Measurements from ENCODE around the gene MAST4.
"Not testable (repeated sequence)": the region's sequence is repeated elsewhere in the genome, so short reads cannot be mapped to it uniquely, and the experiment has no call there.

Gene MAST4

DNA sequence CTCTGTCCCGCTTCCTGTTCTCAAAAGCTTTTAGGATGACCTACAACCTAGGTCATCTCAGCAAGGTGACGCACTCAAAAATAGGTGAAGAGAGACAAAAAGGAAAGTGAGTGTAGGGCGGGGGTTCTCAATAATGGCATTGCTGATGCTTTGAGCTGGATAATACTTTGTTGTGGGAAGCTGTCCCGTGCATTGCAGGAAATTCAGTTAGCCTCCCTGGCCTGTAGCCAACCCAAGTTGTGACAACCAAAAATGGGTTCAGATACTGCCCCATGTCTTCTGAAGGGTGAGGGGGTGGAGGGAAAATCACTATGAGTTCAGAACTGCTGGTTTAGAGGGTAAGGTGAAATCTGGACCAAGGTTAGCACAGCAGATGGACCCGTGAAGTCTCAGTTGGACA lies 151.4 kb downstream of the MAST4 start:
- DNase-seq, result no peak

DNA sequence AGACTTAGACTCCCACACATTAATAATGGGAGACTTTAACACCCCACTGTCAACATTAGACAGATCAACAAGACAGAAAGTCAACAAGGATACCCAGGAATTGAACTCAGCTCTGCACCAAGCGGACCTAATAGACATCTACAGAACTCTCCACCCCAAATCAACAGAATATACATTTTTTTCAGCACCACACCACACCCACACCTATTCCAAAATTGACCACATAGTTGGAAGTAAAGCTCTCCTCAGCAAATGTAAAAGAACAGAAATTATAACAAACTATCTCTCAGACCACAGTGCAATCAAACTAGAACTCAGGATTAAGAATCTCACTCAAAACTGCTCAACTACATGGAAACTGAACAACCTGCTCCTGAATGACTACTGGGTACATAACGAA lies 156.5 kb downstream of the MAST4 start:
- DNase-seq, result not testable (repeated sequence)

DNA sequence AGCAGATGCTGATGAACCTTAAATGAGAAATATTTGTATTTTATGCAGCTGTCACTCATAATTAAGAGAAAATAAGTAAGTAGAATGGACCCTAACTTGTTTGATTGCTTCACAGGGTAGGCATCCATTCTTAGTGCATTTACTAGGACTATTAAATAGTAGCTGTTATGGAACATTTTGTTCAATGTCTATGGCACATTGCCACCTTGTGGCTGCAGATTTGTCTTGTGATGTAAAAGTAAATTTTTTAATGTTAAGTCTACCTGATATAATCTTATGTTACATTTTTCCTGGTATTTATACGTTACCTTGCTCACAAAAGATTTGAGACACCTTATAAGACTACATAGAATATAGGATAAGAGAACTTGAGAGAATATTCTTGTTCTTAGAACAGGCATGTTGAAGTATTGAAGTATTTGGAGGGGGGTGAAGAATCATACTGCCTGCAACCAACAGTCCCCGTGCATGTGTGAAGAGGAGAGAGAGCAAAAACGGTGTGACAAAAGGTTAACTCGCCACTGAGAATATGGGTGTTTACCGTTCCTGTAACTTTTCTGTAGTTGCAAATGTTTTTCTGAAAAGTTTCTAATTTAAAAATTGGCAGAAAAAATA lies 161.1 kb downstream of the MAST4 start:
- DNase-seq, result peak; percentile 49

DNA sequence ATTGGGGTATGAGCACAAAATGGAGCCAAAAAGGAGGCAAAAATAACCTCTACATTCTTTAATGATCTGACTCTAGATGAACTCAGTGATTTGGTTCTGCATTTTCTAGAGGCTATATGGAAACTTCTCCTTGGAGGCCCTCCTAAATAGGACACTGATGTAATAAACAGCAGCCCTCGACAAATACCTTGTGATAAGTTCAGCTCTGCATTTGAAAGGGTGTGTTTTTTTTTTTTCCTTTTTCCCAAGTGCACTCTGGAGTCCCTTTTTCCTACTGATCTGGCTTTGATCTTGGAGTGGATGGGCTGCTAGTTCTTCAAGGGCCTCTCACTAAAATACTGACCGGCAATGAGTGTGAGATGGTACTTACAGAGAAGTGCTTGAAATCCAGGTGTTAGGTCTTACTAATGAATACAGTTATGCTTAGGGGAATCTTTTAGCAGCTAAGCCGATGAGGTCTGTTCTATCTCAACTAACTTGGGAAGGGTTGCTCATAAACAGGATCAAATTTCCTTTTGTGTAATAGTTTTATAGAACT lies 161.7 kb downstream of the MAST4 start:
- DNase-seq, result no peak

DNA sequence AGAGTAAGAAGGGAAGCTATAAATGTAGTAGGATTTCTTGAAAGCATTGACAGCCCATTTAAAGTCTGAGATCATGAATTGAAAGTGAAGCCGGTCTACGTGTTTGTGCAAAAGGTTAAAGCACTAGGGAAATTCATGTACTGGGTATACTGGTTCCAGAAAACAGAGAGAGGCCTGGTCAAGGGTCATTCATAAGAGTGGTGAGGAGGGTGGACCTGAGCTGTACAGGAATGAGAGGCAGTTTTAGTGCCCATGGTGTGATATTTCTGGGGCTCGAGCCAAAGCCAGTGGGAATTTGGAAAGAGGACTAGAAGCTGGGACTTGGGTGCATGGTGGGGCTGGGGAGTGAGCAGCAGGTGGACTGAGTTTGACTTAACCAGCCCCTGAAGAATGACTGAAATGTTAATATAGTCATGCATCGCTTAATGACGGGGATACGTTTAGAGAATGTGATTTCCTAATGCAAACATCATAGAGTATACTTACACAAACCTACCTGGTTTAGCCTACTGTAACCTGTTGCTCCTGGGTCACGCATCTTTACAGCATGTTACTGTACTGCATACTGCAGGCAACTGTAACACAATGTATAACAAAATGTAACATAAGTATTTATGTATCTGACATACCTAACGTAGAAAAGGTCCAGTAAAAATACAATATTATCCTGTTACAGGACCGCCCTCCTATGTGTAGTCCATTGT lies 173.0 kb downstream of the MAST4 start:
- no peak for DNase-seq

DNA sequence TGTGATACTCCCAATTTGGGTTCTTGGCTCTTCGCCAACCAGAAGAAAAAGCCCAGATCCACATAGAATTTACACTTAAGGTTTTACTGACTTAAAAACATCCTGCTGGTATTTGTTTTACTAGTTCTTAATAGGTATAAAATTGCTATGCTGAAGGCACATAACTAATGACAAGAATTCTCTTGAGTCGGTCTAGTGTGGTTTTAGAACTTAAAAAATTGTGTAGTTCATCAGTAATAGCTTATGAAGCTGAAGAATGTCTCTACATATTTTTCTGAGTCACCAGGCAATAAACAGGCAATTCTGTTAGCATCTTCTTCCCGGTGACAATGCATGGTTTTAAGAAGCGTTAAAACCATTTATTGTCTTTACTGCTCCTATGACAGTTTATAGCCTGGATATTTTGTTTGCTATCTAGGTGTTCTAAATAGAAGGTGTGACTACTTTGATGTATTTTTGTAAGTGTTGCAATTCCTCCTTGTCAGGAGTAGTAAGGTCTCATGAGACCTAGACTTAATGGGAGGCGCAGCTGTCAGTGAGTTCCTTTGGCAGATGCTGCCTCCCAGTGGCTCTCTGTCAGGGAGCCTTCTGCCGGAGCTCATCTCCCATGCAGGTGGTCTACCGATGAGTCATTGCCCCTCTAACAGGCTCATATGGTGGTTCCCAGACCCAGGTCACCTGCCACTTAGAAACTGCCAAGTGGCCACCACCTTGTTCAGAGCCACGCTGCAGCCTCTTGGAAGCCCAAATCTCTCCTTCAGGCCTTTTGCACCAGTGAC lies 173.8 kb downstream of the MAST4 start:
- DNase-seq, result no peak

DNA sequence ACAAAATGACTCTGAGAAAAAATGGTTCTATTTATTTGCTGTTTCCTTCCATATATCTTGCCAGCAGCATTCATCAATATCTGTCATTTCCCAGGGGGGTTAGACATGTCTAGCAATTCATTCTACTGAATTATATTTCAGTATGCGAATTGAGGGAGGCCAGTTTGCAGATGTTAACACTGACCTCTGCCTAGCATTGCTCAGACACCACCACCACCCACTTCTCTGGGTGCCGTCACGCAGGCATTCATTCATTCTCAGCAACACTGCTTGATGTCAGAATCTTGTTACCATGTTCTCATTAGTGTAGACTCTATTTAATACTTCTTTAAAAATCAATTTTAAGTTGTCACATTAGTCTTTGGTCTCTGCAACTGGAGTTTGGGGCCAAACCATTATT lies 181.7 kb downstream of the MAST4 start:
- no peak for DNase-seq

DNA sequence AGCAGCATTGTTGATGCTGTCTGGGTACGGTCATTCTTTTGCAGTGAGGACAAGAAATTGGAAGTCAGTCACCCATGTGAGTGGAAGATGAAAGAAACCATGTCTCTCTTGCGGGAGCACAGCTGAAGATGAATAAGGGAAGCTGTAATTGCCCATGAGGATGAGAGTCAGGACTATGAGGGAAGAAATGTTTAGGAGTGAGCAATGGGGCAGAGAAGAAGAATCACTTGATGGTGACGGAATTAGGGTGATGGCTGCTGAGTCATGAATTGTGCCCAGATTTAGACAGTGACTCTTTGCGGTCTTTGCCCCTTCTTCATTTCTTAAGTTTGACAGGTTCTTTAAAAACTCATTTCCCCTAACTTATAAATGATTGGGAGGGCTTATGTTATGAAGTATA lies 183.3 kb downstream of the MAST4 start:
- DNase-seq, result no peak

DNA sequence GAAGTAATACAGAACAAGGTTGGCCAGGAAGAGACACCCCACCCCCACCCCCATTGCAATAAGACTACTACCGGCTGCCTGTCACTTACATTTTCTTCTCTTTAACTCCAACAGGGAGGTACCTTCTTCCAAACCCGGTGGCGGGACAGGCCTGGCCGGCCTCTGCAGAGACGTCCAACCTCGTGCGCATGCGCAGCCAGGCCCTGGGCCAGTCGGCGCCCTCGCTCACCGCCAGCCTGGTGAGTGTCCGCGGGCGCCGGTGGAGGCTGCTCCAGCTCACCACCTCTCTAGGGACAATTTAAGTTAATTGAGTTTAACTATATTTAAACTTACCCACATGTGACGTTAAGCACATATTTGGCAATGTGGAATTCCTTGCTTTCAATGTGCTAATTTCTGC lies 192.4 kb downstream of the MAST4 start:
- no peak for DNase-seq

DNA sequence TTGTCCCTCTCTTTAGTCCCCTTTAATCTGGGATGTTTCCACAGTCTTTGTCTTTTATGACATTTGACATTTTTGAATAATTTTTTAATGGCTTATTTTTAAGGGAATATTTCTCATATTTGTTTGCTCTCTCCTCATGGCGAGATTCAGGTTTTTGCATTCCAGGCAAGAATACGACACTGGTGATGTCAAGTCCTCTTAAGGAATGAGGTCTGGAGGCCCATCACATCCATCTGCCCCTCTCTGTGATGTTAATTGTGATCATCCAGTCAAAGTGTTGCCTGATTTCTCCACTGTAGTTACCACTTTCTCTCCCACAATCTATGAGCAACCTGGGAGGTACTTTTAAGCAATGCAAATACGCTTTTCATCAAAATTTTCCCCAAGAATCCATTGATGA lies 193.2 kb downstream of the MAST4 start:
- no peak for DNase-seq

DNA sequence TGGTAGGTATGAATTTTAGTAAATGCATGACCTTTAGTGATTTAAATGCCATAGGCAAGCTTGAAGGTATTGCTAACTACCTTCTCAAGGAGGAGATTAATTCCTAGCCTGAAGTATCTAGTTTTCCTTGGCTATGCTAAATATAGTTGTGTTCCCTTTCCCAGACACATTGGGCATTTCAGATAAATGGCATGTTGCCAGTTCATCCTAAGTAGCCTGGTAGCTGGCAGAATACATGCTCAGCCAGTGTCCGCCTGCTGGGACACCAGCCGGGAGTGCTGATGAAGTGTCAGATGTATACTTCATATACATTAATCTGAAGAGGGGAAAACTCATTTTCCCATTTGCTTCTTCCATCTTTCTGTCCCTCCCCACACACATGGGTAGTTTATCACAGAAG lies 196.9 kb downstream of the MAST4 start:
- DNase-seq, result no peak

DNA sequence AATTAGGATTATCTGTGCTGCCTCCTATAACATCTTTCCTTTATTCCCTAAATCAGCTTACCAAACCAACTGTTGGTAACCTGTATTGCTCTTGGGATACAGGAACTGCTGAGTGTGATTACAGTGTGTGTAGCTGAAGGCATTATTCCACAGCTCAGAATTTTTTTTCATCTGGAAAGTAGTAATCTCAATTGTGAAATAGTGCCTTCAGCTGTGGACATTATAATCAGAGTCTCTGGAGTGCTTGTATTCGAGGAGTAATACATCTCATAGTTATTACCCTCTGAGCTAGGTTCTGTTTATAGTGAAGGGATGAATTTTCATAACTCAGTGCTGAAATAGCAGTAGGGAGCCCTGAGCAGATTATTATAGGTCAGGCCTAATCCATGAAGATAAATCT lies 199.5 kb downstream of the MAST4 start:
- no peak for DNase-seq

DNA sequence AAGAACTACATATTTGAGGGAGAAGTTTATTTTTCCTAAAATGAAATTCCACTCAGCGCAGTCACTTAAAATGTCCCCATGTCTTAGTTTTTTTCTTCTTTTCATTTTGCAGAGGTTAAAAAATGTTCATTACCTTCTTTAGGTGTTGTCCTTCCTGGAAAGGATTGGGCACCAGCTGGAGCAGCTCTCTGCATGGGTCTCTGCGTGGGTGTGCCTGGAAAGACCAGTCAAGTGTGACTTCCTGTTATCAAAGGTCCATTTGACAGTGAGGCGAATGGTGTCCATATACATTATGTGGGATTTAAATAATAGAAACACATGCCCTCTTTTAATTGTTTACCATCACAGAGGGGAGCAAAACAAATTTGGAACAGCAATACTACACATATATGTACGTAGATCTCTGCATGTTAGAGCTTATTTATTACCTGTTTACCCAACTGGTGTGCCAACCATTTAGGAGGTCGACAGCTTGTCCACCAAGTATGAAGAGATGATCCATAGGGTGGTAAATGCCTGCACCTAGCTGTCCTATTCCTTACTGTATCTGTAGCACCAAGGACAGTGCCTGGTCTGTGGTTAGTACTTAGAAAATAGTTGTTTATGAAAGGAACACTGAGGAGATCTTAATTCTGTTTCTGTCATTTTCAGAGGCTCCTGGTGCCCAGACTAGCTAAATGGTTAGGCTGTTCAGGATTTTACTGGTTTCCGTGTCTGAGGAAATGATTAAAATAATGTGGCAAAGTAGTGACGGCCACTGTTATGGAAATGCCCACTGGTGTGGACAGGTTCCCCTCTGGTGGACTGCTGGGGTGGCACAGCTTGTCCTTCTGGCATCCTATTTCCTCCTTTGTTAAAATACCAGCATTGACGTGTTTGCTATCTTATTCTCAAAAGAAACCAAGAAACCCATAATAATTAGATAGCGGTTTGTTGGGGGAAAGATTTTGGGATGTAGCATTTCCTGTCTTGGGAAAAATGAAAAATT lies 200.4 kb downstream of the MAST4 start:
- DNase-seq, result no peak

DNA sequence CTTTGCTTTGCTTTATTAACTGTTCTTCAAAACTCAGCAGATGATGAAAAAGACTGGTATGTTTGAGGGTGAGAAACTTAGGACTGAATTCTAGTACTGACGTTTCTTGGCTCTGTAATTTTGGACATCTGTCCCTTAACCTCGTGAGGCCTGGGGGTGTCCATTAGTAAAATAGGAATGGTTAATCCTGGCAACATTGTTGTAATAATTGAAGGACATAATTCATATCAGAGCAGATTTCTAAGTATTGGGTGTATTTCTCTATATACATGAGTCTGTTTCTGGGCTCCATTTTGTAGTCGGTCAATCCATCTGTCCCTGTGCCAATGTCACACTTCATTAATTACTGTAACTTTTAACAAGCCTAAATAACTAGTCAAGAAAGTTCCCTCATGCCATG lies 206.7 kb downstream of the MAST4 start:
- no peak for DNase-seq

DNA sequence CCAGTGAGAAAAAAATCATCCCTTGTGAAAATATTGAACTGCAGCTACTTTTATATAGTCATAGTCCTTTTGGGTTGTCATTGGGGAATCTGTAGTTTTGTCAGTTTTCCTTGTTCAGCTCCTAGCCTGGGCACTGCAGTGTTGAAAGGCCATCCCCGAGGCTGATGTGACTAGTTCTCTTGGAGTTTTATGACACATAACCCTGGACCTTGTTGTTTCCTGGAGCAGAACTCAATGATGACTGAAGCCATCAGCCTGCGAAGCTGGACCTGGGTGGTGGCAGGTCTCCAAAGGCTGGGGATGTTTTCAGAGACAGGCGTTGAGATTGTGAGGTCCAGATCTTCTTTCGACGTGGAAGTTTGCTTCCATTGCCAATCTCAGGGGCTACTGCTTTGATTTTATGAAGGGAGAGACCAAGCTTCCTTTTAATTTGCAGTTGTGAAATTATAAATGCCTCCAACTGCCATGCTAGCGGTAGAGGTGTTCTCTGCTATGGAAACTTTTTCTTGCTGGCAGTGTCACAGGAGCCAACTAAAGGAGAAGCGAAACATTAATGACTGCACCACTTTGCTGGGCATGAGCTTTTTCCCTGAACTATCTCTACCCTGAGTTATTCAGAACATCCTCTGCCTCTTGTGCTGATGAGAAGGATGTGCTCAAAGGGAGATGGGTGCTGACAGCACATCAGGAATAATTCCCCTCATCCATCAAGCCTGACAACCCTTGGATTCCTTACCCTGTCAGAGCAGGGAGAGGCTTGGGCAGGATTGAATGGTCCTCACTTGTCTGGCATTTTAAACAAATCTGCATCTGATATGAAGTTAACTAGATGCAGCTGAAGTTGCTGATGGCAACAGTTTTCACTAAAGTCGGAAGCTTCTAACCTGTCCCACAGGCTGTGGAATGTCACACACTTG lies 209.6 kb downstream of the MAST4 start:
- DNase-seq, result no peak

DNA sequence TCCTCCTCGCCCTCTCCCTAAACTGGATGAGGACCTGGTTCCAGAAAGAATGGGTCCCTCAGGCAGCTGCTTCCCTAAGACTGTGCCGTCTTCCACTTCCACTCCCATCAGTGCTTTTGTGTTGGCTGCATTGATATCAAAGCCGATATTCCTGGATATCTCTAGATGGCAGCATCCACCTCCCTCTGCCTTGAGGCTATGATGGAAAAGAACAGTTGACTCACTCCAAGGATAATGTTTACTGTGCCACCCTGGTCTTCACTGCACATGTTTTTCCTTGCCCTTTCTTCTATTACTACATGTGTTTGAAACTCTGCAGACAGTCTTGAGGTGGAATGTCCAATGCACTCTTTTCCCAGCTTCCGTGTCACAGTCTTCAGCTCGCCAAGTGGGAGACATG lies 211.6 kb downstream of the MAST4 start:
- DNase-seq, result peak; percentile 66

DNA sequence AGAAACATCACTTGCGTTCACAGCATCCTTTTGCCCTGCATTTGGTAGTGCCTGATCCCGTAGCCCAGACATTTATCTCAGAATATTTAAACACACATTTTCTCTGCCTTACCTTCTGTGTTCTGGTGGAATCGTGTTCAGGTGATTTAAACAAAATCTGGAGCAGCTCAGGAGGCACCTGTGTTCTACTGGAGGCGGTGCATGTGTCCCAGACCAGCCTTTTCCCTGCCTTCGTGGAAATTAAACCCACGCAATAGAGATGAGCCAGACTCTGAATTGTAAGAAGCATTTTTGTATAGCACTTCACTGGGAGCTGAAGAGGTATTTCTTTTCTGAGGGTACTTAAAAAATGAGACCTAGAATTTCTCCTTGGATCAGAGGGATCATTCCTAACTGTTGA lies 212.5 kb downstream of the MAST4 start:
- no peak for DNase-seq

DNA sequence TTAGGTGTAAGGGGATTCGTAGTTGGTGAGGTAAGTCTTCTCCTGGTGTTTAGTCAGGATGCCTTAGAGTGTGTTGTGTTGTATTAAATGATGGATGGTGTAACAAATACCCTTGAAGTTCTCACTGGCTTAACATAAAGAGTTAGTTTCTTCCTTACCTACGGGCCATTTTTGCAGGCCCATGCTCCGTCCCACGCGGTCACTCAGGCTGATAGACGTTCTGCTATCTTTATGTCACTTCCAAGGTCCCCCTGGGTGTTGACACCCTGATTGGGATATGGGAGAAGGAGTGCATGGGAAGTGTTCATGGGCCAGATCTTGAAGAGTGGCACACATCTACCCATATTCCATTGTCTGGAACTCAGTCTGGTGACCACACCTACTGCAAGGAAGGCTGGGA lies 214.0 kb downstream of the MAST4 start:
- DNase-seq, result no peak

DNA sequence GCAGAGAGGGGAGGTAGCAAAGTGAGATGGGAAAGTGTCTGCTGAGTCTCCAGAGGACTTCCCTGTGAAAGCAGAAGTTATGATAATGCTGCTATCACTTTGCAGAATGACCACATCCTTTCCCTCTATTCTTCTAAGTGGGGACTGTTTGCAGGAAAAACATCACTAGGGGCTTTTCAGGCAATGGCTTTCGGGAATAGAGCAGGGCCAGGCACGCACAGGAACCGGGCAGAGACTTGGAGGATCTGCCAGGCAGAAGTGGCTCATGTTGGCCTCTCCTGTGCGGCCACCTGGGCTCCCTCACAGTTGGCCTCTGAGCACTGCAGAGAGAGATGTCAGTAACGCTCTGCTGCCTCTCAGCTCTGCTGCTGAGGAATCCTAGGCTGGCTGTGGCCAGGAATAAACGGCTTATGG lies 214.7 kb downstream of the MAST4 start:
- no peak for DNase-seq

DNA sequence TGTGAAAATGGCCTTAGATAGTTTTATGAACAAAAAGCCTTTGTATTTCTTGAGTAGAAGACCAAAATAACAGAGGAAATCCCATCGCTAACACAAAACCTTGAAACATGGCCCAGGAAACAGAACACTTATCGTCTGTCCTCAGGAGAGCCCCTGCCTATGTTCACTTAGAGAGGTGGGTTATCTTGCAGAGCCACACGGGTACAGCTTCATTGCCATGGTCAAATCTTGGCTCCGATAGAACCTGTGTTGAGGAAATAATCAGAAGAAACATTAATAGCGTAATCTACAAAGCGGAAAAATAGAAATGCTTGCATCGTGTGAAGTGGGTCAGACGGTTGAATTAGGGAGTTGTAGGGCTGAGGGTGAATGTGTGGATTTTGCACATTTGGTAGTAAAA lies 216.1 kb downstream of the MAST4 start:
- DNase-seq, result no peak

DNA sequence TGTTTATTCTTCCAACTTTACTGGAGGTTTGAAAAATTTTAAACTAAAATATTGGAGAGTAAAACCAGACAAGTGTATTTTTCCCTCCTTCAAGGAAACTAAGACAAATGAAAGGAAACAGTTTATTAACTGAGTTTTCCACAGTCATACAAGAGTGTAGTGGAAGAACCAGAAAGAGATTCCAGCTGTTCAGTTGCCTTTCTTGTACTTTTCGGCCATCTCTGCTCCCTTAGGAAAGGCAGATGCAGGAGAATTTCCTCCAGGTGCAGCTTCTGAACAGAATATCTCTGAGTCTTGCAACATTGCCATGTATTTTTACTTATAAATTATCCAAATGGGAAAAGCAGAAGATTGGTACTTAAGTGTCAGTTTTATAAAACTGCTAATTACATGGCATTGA lies 217.1 kb downstream of the MAST4 start:
- no peak for DNase-seq
